Trophoblast cell (in vitro differentiated cells and primary cell): ENCODE measurements around the gene HP1BP3.

Source experiments
- DNase-seq, 2 donors: peaks; one replicate each; pipeline ENCODE4 v3.0.0-alpha.2; 2016
- H2AFZ ChIP-seq: 2 replicates; pipeline ENCODE4 v1.6.1; 2013; ENCODE audit warnings: low read length, moderate library complexity, mild to moderate bottlenecking; ENCODE audit not compliant: insufficient read depth, poor library complexity
- H2AK5ac ChIP-seq: 2 replicates; pipeline ENCODE4 v1.6.1; 2013; ENCODE audit warnings: mild to moderate bottlenecking, low read length
- H2BK120ac ChIP-seq: 2 replicates; pipeline ENCODE4 v1.6.1; 2013; ENCODE audit warnings: low read length, mild to moderate bottlenecking, moderate library complexity; ENCODE audit not compliant: insufficient read depth, poor library complexity
- H2BK12ac ChIP-seq: 2 replicates; pipeline ENCODE4 v1.6.1; 2013; ENCODE audit warnings: mild to moderate bottlenecking, low read length, moderate library complexity
- H2BK5ac ChIP-seq: 2 replicates; pipeline ENCODE4 v1.6.1; 2013; ENCODE audit warnings: low read length, low read depth, moderate library complexity, mild to moderate bottlenecking; ENCODE audit not compliant: poor library complexity
- H3K14ac ChIP-seq: 2 replicates; pipeline ENCODE4 v1.6.1; 2013; ENCODE audit warnings: mild to moderate bottlenecking, low read length
- H3K18ac ChIP-seq: 2 replicates; pipeline ENCODE4 v1.6.1; 2013; ENCODE audit warnings: mild to moderate bottlenecking, low read length
- H3K23ac ChIP-seq: 2 replicates; pipeline ENCODE4 v1.6.1; 2013; ENCODE audit warnings: low read length
- H3K27ac ChIP-seq: 2 replicates; pipeline ENCODE4 v1.5.1; 2013; ENCODE audit warnings: low read depth, mild to moderate bottlenecking, inconsistent platforms, low read length, moderate library complexity
- H3K27me3 ChIP-seq: 2 replicates; pipeline ENCODE4 v1.6.1; 2013; ENCODE audit warnings: inconsistent platforms, mild to moderate bottlenecking, low read length, moderate library complexity; ENCODE audit not compliant: insufficient read depth
- H3K36me3 ChIP-seq, 2 experiments: 1 replicate in 1 of 2; 2 replicates in 1 of 2; pipeline ENCODE4 v1.6.1; 2013; ENCODE audit warnings: low read length in 2 of 2, mild to moderate bottlenecking in 2 of 2, moderate library complexity in 1 of 2; ENCODE audit not compliant: insufficient read depth in 2 of 2, control insufficient read depth in 1 of 2
- H3K4ac ChIP-seq: 2 replicates; pipeline ENCODE4 v1.6.1; 2013; ENCODE audit warnings: low read depth, mild to moderate bottlenecking, low read length, moderate library complexity
- H3K4me1 ChIP-seq, 2 experiments: 1 replicate in 1 of 2; 2 replicates in 1 of 2; pipeline ENCODE4 v1.6.1; 2013; ENCODE audit warnings: low read length in 2 of 2, mild to moderate bottlenecking in 2 of 2, moderate library complexity in 1 of 2; ENCODE audit not compliant: insufficient read depth in 2 of 2, control insufficient read depth in 1 of 2
- H3K4me2 ChIP-seq: 2 replicates; pipeline ENCODE4 v1.6.1; 2013; ENCODE audit warnings: inconsistent platforms, mild to moderate bottlenecking, low read length, moderate library complexity
- H3K4me3 ChIP-seq: 2 replicates; pipeline ENCODE4 v1.5.1; 2013; ENCODE audit warnings: mild to moderate bottlenecking, low read depth, low read length, inconsistent platforms
- H3K79me1 ChIP-seq: one replicate; pipeline ENCODE4 v1.6.1; 2013; ENCODE audit warnings: low read length
- H3K79me2 ChIP-seq: 2 replicates; pipeline ENCODE4 v1.6.1; 2013; ENCODE audit warnings: low read length, mild to moderate bottlenecking; ENCODE audit not compliant: control insufficient read depth, insufficient read depth, poor library complexity
- H3K9ac ChIP-seq: 2 replicates; pipeline ENCODE4 v1.6.1; 2013; ENCODE audit warnings: mild to moderate bottlenecking, low read length
- H3K9me3 ChIP-seq: 2 replicates; pipeline ENCODE4 v1.6.1; 2013; ENCODE audit warnings: low read depth, mild to moderate bottlenecking, control low read depth, inconsistent platforms, low read length; ENCODE audit not compliant: insufficient read depth
- H4K12ac ChIP-seq: 2 replicates; pipeline ENCODE4 v1.6.1; 2013; ENCODE audit warnings: low read depth, mild to moderate bottlenecking, low read length, moderate library complexity
- H4K8ac ChIP-seq: 2 replicates; pipeline ENCODE4 v1.6.1; 2013; ENCODE audit warnings: low read depth, mild to moderate bottlenecking, low read length, moderate library complexity
- H4K91ac ChIP-seq: one replicate; pipeline ENCODE4 v1.6.1; 2013; ENCODE audit warnings: low read depth, mild to moderate bottlenecking, low read length, moderate library complexity
- WGBS: extraction: QIAGEN DNeasy Blood & Tissue Kit; methylation state at CpG from one replicate; pipeline ENCODE4 v1.1.7; 2013; ENCODE audit warnings: missing lambda C conversion rate; ENCODE audit not compliant: insufficient read length, insufficient coverage; ENCODE audit errors: extremely low coverage; 5-methylcytosine and 5-hydroxymethylcytosine counted together

Gene HP1BP3

GRCh38 chr1:20708891-20709290 lies 78.2 kb downstream of the HP1BP3 start:
- Histone ChIP-seq H2BK5ac (no peak overlapping the region), H3K9me3 (peaks cover 3% of the 10 kb centered on the region), H3K27ac (no peak overlapping the region), H3K23ac (no peak overlapping the region), H4K8ac (no peak overlapping the region), H3K4ac (no peak overlapping the region), H2BK12ac (no peak overlapping the region), H3K4me2 (no peak overlapping the region), H2AK5ac (no peak overlapping the region), H2AFZ (no peak overlapping the region), H3K4me1 (no peaks in the 10 kb centered on the region), H3K79me2 (no peaks in the 10 kb centered on the region), H4K91ac (no peak overlapping the region), H3K18ac (no peak overlapping the region), H3K79me1 (no peaks in the 10 kb centered on the region), H3K14ac (no peak overlapping the region), H3K4me3 (no peak overlapping the region), H4K12ac (no peak overlapping the region), H3K9ac (no peak overlapping the region), H2BK120ac (no peak overlapping the region), H3K36me3 (no peaks in the 10 kb centered on the region), H3K27me3 (no peaks in the 10 kb centered on the region)
- DNase-seq: no peak
- WGBS: no CpG with 5 or more reads among the region's 5 CpGs

GRCh38 chr1:20708057-20708456 lies 79.0 kb downstream of the HP1BP3 start:
- Histone ChIP-seq H2BK120ac (no peak overlapping the region), H3K14ac (no peak overlapping the region), H2AFZ (no peak overlapping the region), H3K9ac (no peak overlapping the region), H3K4me1 (no peaks in the 10 kb centered on the region), H2BK5ac (no peak overlapping the region), H2AK5ac (no peak overlapping the region), H3K23ac (no peak overlapping the region), H3K27me3 (no peaks in the 10 kb centered on the region), H3K4ac (no peak overlapping the region), H3K79me2 (no peaks in the 10 kb centered on the region), H3K27ac (no peak overlapping the region), H4K12ac (no peak overlapping the region), H4K8ac (no peak overlapping the region), H3K9me3 (peaks cover 3% of the 10 kb centered on the region), H3K4me2 (no peak overlapping the region), H3K4me3 (no peak overlapping the region), H3K79me1 (no peaks in the 10 kb centered on the region), H3K18ac (no peak overlapping the region), H2BK12ac (no peak overlapping the region), H3K36me3 (no peaks in the 10 kb centered on the region), H4K91ac (no peak overlapping the region)
- WGBS: no CpG with 5 or more reads among the region's 6 CpGs
- no peak for DNase-seq

- H3K4me3 ChIP-seq: no peak overlapping the region
- no peak overlapping the region for H3K23ac ChIP-seq
- no peak overlapping the region for H4K12ac ChIP-seq
- H2BK120ac ChIP-seq: no peak overlapping the region
- H2AK5ac ChIP-seq: no peak overlapping the region
- no peaks in the 10 kb centered on the region for H3K4me1 ChIP-seq
- H3K18ac ChIP-seq: no peak overlapping the region
- no peak overlapping the region for H3K4me2 ChIP-seq
- H3K9ac ChIP-seq: no peak overlapping the region
- H3K27ac ChIP-seq: no peak overlapping the region
- H2AFZ ChIP-seq: no peak overlapping the region
- H3K36me3 ChIP-seq: no peaks in the 10 kb centered on the region
- DNase-seq: no peak
- no peaks in the 10 kb centered on the region for H3K79me1 ChIP-seq
- H4K8ac ChIP-seq: no peak overlapping the region
- no CpG with 5 or more reads among the region's 5 CpGs for WGBS
- no peak overlapping the region for H3K14ac ChIP-seq
- no peaks in the 10 kb centered on the region for H3K79me2 ChIP-seq
- no peak overlapping the region for H2BK12ac ChIP-seq
- H3K27me3 ChIP-seq: no peaks in the 10 kb centered on the region
- H3K4ac ChIP-seq: no peak overlapping the region
- H2BK5ac ChIP-seq: no peak overlapping the region
- H3K9me3 ChIP-seq: peaks cover 3% of the 10 kb centered on the region
- H4K91ac ChIP-seq: no peak overlapping the region
Measured at GRCh38 chr1:20706841-20707240, 80.3 kb downstream of the HP1BP3 start.

- H3K4me1 ChIP-seq: peaks cover 1 to 5% of the 10 kb centered on the region in 2 experiments
- H4K91ac ChIP-seq: no peak overlapping the region
- H3K9me3 ChIP-seq: peaks cover 3% of the 10 kb centered on the region
- H3K18ac ChIP-seq: no peak overlapping the region
- WGBS: no CpG with 5 or more reads among the region's 15 CpGs
- no peaks in the 10 kb centered on the region for H3K79me2 ChIP-seq
- no peaks in the 10 kb centered on the region for H3K27me3 ChIP-seq
- H3K4me2 ChIP-seq: no peak overlapping the region
- H3K23ac ChIP-seq: no peak overlapping the region
- no peak overlapping the region for H3K4me3 ChIP-seq
- H2AK5ac ChIP-seq: no peak overlapping the region
- H2BK5ac ChIP-seq: no peak overlapping the region
- no peak overlapping the region for H3K14ac ChIP-seq
- no peak overlapping the region for H2AFZ ChIP-seq
- H2BK120ac ChIP-seq: no peak overlapping the region
- H3K36me3 ChIP-seq: no peaks in the 10 kb centered on the region
- no peak overlapping the region for H3K4ac ChIP-seq
- no peak overlapping the region for H3K9ac ChIP-seq
- no peak overlapping the region for H2BK12ac ChIP-seq
- no peak for DNase-seq
- H4K12ac ChIP-seq: no peak overlapping the region
- no peak overlapping the region for H3K27ac ChIP-seq
- H4K8ac ChIP-seq: no peak overlapping the region
- H3K79me1 ChIP-seq: peaks cover 3% of the 10 kb centered on the region
Measured at GRCh38 chr1:20705203-20705755, 81.8 kb downstream of the HP1BP3 start.
